ENCODE data around the gene ERAL1.

DNA sequence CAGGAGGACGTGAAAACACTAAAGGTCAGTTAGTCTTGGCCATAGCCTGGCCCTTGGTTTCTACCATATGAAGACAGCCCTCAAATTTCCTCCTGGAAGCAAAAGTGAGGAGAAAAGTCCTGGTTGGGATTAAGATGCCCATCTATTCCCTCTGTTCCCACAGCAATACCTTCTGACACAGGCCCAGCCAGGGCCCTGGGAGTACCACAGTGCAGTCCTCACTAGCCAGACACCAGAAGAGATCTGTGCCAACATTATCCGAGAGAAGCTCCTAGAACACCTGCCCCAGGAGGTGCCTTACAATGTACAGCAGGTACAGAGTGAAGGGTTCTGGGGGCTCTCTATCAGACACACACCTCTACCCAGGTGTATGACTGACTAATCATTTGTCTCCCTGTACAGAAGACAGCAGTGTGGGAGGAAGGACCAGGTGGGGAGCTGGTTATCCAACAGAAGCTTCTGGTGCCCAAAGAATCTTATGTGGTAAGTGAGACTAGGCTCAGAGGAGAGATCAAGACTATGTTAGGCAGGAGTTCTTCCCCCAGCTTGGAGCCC, 4.1 kb downstream of the ERAL1 start:
- TF ChIP-seq, protein P1, sequence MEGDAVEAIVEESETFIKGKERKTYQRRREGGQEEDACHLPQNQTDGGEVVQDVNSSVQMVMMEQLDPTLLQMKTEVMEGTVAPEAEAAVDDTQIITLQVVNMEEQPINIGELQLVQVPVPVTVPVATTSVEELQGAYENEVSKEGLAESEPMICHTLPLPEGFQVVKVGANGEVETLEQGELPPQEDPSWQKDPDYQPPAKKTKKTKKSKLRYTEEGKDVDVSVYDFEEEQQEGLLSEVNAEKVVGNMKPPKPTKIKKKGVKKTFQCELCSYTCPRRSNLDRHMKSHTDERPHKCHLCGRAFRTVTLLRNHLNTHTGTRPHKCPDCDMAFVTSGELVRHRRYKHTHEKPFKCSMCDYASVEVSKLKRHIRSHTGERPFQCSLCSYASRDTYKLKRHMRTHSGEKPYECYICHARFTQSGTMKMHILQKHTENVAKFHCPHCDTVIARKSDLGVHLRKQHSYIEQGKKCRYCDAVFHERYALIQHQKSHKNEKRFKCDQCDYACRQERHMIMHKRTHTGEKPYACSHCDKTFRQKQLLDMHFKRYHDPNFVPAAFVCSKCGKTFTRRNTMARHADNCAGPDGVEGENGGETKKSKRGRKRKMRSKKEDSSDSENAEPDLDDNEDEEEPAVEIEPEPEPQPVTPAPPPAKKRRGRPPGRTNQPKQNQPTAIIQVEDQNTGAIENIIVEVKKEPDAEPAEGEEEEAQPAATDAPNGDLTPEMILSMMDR (conservative IDR thresholded peaks at IDR 0.05 in 1 of 2, IDR thresholded peaks at IDR 0.05 in 1 of 2; ENCODE audit: low read depth in 1 of 2, low read length in 2 of 2) = no peak
- no peak for TF ChIP-seq EZH2 (IDR thresholded peaks at IDR 0.05; ENCODE audit: low read length, missing control alignments)

All from fibroblast of lung (primary cell).